Stimulated activated CD8-positive, alpha-beta memory T cell treated with anti-CD3 and anti-CD28 coated beads, Interleukin-2, amount 100 ng/mL, for 1 hour (primary cell): ENCODE measurements around the gene NRP1.
"Not testable (repeated sequence)": the region's sequence is repeated elsewhere in the genome, so short reads cannot be mapped to it uniquely, and the experiment has no call there.

ENCODE experiments used
- DNase-seq, 2 donors: peaks; one replicate each; pipeline ENCODE4 v3.0.0-alpha.2; 2020; ENCODE audit warnings: low read depth in 2 of 2

NRP1 gene

DNA sequence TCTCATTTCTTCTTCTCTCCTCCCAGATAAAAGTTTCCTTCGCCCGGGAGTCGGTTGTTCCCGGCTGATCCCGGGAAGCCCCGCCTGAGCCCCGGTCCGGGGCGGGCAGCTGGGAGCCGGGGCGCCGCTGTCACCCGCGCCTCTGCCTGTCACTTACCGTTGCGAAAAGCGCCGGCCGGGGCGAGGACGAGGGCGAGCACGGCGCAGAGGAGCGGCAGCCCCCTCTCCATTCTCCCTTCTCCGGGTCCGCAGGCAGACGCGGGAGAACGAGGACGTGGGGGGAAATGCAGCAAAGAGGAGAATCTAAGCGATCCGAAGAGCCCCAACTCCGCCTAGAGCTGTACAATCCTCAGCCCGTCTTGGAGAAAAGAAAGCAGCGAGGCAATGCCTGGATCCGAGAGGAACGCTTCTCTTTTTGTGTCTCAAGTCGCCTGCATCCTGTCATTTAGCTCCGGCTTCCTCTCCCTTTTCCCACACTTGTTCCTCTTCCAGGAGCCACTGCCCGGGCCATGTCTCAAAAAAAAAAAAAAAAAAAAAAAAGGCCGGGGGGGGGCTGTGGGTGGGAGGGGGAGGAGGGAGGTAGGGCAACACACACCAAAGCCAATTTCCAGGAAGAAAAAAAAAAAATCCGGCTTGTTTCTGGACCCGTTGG is at the start of gene NRP1:
TSS of gene NRP1 (minus strand) at position 515 of the 652 bp plus-strand sequence. CDS start at position 230, 285 bp downstream.
- no peak for DNase-seq

DNA sequence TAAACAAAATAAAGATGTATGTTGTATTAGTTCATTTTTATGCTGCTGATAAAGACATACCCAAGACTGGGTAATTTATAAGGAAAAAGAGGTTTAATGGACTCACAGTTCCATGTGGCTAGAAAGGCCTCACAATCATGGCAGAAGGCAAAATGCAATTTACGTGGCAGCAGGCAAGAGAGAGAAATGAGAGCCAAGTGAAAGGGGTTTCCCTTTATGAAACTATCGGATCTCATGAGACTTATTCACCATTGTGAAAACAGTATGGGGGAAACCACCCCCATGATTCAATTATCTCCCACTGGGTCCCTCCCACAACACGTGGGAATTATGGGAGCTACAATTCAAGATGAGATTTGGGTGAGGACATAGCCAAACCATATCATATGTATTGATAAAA is 49.7 kb upstream of the NRP1 start:
- DNase-seq, result not testable (repeated sequence)

DNA sequence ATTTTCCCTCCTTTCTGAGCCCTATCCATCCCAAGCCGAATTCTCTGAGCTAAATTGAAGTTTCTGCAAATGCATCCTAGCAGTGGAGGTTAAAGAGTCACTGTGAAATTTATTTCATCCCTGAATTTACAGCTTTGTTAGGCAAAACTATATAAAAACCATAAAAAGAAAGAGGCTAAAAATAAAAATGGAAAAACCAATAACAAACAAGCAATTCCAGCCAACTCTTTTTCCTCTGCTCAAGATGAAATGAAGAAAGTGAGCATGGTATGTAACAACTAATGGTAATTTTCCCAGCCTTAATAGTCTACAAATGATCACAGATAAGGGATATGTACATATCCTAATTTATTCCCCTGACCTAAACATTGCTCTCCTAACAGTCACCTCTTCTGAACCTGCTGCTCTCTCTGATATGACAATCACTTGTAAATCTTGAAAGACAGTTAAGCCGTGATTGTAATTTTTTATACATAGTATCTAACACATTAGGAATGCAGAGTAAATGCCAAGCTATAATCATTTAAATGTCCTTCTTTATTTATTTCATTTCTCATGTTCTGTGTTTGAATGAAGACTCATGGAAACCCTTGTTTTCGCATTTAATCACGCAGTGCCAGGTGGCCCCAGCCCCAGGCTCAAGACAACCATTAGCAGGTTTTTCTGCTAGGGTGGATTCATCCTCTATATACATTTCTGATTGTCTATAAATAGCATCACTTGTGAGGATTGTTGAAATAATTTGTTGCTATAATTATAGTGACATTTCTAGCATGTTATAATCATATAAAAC is 48.6 kb upstream of the NRP1 start:
- no peak for DNase-seq

DNA sequence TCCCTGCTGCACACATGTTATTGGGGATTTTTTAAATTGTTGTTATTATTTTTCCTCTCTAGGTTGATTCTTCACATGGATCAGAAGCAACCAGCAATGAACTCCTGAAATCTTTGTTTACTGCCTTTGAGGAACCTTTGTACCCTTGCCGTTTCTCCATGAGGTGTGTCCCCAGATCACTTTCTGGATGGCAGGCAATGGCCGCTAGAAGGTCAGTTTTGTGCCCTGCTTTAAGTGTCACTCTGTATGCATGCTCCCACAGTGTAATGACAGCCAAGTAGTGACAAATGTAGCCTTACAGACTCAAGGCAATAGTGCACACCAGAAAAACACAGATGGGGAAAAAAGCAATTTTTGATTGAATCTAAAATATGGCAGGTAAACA is 47.7 kb upstream of the NRP1 start:
- no peak for DNase-seq

DNA sequence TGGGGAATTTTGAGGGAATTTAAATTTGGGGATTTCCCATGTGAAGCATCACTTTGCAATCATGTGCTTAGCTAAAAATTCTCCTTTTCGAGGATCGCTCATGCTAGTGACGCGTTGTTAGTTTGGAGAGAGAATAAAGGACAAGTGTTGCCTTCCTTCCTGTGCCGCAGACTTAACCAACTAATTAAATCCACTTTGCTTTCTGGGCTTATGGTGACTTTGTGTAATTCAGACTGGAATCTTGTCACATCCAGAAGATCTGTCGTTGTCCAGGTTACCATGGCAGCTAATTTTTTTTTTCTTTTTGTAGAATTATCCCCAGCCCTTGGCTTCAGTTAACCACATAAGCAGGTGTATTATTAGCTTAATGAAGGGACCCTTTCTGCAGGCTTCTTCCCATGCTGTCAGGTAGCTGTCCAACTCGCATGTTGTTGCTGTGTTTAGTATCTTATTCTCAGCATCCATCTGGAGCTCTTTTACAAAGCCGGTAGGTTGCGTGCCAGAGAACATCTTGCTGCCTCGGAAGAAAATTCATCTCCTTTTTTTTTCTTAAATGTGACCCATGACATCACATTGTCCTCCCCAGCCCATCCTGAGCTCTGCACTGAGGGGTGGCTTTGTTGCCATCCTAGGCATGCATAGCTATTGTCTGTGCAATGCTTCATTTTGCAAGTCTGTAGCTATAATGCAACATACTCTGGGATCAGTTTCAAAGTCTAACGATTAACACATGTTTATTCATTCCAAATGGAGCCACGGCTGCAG is 47.2 kb upstream of the NRP1 start:
- DNase-seq, result no peak

DNA sequence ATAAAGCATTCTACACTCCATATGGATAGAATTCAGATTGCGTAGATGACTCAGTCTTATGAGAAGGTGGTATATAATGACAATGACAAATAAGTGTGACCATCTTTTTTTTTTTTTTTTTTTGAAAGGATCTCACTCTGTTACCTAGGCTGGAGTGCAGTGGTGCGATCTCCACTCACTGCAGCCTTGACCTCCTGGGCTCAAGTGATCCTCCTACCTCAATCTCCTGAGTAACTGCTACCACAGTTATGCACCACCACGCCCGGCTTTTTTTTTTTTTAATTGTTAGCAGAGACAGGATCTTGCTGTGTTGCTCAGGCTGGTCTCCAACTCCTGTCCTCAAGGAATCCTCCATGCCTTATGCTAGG is 43.2 kb upstream of the NRP1 start:
- DNase-seq, result no peak

DNA sequence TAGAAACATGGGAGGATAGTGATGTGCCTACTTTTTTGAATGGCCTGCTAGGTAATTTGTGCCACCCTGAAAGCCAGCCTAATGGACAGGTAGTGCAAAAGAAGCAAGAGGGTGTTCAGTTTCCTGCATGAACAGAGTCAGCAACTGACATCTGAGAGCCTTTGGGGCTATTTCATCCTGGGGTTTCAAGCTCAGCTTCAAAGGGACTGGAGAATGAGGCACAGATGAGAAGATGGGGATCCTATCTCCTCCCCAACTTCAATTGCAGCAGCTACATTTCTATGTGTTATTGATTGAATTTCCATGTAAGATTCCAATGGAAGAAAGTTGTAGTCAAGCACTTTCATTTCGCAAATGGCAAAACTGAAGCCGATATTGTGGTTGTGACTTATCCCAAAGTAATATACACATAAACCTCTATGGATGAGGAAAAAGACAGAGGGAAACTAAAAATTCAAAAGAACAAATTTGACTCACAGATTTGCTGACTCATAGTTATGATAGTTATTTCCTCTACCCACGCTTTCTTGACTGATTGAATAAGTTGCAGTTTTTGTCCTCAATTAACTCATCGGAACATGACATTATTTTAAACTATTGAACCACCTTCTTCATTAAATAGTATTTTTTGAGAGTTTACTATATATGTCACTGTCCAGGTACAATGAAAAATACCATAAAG is 42.6 kb upstream of the NRP1 start:
- DNase-seq, result no peak

DNA sequence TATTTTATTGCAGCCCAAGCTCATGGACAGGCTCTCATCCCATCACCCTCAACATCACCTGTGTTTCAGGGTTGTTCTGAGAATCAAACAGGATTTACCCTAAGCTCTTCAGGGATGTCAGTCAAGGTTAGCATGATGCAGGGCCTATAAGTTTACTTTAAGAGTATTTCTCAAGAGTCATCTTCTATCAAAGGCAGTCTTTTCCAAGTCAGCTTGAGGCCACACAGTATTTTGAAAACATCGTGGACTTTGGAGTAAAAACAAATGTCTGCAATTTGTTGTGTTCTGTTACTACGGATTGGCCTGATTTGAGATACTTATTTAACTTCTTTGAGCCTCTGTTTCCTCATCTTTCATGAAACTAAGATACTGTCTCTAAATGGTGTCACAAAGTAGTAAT is 42.0 kb upstream of the NRP1 start:
- DNase-seq, result no peak

DNA sequence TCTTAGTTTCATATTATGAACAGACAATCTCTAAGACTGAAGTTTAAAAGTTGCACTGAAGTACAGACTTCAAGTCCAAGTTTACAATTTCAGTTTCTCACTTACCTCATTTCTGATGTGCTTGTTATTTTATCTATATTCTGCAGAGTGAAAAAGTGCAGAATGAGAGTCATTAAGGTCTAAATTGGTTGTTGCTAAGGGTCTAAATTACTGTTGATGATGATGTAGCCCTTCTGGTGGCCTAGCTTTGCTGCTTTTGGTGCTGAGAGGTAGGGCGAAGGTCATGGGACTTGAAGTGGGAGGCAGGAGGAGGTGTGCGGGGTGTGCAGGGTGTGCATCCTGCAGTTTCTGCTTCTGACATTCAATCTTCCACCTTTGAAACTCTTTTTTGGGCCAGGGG is 38.8 kb upstream of the NRP1 start:
- no peak for DNase-seq

DNA sequence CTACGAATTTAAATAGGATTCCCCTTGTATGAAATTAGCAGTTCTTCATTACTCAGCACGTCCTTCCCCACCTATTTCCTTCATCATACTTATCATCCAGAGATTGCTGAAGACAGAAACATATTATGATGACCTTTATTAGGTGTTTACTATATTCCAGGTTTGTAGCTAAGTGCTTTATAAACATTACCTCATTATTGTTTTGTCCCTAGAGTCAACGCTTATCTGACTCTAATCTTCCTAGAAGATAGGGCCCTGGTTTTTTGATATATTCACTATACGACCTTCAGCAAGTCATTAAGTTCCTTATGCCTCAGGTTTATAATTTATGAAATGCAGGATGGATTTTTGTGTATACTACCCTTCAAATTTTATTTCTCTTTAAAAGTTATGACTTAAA is 36.8 kb upstream of the NRP1 start:
- DNase-seq, result no peak

DNA sequence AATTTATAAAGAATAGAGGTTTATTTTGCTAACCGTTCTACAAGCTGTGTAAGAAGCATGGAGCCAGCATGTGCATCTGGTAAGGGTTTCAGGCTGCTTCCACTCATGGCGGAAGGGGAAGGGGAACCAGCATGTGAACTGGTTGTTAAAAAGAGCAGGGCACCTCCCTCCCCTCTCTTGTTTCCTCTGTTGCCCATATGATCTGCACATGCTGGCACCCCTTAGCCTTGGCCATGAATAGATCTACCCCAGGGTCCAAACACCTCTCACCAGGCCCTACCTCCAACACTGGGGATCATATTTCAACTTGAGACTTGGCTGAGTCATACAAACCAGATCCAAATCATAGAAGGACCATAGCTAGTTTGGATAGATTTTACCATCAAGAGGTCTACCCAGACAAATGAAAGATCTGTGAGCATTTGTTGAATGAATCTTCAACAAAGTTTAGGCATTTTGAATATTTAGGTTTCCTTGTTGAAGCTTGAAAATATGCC is 36.0 kb upstream of the NRP1 start:
- DNase-seq, result no peak

DNA sequence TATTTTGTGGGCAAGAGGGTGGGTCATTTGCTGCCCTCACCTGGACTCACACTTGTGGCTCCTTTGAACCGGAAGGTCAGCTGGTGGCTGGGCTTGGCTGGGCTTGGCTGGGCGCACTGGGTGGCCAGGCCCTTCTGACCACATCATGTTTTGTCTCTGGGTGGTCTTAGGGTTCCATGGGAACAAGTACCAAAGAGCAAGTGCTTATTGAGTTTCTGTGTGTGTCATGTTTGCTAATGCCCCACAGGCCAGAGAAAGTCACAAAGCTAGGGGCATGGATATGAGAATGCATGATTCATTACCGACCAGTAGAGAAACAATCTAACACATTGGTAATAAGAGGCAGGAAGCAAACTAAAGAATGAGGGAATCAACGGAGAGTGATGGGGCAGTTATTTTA is 33.6 kb upstream of the NRP1 start:
- DNase-seq, result no peak

DNA sequence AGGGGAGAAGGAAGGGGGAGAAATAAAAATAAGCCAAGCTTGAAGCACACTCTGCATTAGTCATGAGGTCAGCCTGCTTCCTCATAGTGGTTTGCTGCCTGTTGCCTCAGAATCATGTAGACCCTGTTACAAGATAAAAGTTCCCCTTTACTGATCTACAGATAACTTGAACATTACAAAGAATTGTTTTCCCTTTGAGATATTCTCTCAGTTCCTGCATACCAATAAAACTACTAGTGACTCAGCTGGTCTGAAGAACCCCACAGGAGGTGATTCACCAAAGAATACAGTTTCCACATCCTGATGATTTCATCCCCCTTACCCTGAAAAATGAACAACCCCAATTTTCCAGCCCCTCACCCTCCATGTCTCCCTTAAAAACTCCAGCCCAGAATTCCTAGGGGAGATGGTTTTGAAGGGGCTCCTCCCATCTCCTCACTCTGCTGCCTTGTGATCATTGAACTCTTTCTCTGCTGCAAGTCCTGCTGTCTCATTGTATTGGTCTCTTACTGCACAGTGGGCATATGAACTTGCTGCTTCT is 31.5 kb upstream of the NRP1 start:
- DNase-seq, result no peak

DNA sequence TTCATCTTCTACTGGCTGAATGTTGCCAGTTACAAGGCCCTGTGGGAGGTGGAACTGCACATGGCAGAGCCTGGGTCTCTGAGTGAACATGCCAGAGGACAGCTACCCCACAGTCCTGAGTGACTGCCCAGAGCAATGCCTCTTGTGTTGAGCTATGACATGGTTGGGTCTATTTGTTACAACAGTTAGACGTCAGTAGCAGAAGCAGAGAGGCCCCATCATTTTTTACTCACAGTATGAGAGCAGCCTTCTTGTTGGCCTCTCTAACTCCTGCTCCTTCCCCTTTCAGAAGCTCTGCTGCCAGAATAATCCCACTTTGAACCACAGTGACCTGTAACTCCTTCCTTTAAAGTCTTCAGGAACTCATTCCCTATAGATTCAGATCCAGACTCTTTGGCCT is 30.8 kb upstream of the NRP1 start:
- DNase-seq, result no peak

DNA sequence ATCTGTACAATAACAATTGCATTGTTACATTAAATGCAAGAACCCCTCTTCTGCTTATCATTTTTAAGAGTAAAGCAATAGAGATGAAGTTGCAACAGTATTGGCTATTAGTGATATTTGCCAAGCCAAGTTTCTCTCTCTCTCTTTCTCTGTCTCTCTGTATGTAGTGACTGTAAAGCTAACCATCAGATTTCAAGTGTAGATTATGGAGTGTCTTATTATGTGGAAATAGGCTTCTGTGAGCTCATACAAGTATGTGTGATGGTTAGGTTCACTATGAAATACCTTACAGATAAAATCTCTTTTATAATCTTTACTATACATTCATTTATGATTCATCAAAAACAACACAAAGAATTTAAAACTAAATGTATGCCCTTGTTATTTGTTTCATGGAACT is 28.6 kb upstream of the NRP1 start:
- DNase-seq, result no peak

DNA sequence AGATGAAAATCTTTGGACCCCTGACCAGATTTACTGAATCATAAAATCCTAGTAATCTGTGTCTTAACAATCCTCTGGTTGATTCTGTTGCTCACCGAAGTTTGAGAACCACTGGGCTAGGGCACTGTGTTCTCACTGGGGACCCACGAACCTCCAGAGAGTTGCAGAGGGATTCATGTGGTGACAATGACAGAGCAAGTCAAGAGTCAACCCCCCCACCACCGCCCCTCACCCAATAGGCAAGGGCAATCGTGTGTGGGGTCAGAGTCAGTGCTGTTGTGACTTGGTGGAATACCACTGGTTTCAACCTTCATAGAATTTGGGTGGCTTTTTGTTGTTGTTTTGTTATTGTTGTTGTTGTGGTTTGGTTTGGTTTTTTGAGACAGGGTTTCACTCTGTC is 23.5 kb upstream of the NRP1 start:
- no peak for DNase-seq

DNA sequence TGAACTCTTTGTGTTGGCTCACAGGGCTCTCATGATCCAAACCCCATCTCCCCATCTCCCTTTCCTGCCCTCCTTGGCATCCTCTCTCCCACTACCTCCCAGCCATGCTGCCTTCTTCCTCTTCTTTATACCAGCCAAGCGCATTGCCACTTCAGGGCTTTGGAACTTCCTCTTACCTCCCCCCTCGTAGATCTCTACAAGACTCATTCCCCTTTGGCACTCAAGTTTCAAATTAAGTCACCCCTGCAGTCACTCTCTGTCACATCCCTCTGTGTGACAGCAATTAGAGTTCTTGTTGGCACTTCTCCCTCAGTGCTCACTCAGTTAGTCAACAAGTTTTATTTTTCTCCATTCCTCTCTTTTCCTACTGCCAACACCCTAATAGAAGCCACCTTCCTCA is 20.8 kb upstream of the NRP1 start:
- DNase-seq, result no peak

DNA sequence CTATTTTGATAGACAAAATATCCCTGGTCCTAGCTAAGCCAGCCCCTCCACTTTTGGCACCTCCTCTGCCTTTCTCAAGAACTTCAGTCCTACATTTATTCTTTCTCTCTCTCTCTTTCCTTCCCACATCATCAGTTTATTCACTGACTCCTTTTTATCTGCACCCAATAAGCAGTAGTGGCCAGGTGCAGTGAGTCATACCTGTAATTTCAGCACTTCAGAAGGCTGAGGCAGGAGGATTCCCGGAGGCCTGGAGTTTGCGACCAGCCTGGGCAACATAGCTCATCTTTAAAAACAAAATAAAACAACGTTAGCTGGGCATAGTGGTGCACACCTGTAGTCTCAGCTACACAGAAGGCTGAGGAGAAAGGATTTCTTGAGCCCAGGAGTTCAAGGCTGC is 19.4 kb upstream of the NRP1 start:
- no peak for DNase-seq

DNA sequence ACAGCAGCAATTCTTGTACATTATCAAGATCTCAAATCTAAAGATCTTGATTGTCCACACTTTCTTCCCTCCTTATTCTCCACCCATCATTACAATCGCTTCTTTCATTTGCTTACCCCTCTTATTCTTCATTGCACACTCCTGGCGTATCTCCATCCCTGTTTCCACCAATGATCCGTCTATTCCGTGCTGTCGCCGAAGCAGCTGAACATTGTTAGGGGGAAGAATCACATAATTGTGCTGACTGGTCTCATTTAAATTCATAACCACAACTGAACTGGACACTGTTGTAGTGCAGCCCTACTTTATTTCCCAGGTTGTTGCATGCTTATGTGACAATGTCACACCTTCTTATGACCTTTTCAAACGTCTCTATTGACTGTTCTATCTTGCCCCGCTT is 18.9 kb upstream of the NRP1 start:
- DNase-seq, result no peak

DNA sequence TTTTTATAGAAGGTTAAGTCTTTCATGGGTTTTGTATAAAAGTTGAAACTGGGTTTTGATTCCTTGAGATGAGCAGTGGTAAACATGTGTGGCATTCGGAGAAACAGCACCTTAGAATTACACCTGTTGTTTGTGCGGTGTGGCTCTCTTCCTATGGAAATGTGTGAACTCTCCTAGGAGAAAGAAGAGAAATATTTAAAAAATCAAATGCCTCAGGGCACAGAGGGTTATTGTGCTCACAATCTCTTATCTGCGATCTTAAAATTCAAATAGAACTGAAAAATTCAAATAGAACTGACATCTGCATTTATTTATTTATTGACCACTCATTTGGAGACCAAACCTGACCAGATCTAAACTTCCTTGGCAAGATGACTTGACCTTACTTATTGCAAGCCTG is 18.1 kb upstream of the NRP1 start:
- DNase-seq, result no peak

DNA sequence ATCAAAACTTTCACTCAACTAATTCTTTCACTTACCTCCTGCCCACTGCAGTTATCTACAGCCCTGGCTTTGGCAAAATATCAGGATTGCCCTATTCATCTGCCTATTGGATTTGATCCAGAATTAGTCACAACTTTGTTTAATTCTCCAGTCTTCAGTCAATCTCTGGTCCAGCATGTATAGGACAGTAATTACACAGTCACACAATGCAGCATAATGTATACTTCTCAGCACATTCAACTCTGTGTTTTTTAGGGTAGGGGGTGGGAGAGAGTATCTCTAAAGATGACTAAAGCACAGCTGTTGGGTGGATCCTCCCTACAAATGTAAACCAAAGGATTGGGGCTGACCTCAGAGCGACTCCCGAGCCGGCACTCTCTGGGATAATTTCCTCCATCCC is 17.7 kb upstream of the NRP1 start:
- no peak for DNase-seq

DNA sequence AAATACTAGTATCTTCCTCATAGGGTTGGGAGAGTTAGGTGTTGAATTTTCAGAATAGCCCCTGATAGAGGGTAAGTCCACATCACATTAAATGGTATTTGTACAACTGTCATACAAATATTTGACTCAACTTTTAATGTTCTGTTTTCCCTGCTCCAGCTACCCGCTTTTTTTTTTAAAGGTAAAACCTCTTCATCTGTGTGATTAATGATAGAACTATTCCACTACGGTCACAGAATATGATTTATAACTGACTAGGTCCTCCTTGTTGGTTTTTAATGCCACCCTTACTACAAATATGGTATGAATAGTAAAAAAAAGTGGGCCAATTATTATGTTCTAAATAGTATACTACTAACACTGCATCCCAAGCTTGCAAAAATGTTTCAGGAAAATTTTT is 15.6 kb upstream of the NRP1 start:
- DNase-seq, result no peak
